ENCODE measurements around the gene AUTS2.

The AUTS2 gene

DNA sequence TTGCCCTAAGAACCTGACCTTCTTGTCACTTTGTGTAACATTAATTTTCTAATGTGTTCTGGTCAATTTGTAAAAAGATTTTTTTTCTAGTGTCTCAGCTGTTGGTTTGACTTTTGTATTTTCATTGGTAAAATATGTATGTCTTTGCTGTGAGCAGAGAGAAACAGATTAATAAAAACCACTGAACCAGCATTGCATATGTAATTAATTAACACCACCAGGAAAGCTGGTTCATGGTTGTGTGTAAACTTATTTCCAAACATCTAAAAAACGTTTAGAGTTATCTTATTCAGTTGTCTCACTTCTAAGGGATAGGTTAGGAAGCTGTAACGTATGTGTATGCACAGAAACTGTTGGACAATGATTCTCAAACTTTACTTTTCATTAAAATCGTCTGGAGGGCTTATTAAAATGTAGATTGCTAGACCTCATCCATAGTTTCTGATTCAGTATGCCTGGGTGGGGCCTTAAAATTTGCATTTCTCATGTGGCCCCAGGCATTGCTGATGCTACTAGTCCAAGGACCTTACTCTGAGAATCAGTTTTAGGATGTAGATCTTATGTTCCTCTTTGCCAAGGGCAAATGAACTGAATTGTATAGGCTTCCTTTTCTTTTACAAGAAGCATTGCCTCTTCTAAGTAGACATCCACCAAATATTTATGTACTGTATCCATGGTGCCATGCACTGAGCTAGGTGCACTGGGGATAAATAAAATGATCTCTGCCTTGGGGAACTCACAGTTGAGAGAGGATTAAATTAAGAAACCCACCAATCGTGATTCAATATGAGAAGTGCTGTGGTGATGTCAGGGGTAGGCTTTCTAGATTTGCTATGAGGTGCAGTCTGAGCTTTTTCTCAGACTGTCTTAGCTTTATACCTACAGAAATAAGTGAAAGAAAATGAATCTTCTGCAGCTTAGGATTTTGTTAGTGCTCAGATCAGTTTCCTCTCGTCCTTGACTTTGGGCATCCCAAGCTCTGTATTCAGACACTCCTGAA, 98.7 kb downstream of the AUTS2 start:
- CTCF ChIA-PET, result interaction anchor here (0.5 to 0.9 kb wide), 2 partner anchors 8 to 19 kb away, joined by 3 to 4 read pairs; no protein-coding TSS in a partner anchor
- POLR2A ChIA-PET, result no interaction called here
- DNase-seq (ENCODE audit: extremely low spot score), result no peak
- no peak for TF ChIP-seq NFRKB (IDR thresholded peaks at IDR 0.05)
- TF ChIP-seq HDGF (IDR thresholded peaks at IDR 0.05; ENCODE audit: borderline replicate concordance), result no peak
- TF ChIP-seq FOXA1 (IDR thresholded peaks at IDR 0.05), result no peak
- no peak for TF ChIP-seq L3MBTL2 (conservative IDR thresholded peaks at IDR 0.05)
- no peak for TF ChIP-seq CTBP1 (IDR thresholded peaks at IDR 0.05; ENCODE audit: borderline replicate concordance)
- no peak for TF ChIP-seq TARDBP (IDR thresholded peaks at IDR 0.05)

DNA sequence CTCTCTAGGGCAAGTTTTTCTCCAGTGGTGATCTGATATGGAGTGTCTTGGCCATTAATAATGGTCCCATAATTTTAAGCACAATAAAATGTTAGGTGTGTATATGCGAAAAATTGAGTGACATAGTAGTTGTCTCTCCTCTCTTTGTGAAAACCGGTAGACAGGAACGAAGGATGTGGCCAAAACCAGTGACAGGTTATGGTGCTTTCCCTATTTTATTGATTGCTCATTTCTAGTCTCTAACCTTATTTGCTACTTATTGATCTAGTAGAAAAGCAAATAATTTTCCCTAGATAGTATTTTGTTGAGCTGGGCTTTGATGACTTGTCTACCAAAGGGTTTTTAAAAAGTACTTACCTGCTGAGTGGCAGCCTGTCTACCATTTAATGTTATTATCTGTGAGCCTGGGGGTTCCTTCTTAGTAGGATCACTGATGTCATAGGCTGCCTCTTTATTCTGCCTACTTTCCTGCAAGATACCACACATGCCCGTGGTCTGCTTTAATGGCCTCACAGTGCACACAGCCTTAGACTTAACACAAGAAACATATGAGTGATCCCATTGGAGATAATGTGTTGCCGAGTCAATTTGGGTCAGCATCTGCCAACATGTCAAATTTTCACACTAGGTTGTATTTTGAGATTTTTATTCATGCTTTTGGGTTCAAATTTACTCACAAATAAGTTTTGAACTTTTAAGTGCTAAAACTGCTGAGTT, 100.0 kb downstream of the AUTS2 start:
- TF ChIP-seq SUZ12 (IDR thresholded peaks at IDR 0.05), result no peak
- TF ChIP-seq SP1 (IDR thresholded peaks at IDR 0.05), result no peak
- no peak for TF ChIP-seq L3MBTL2 (conservative IDR thresholded peaks at IDR 0.05)
- no peak for TF ChIP-seq BHLHE40 (IDR thresholded peaks at IDR 0.05; ENCODE audit: borderline replicate concordance)
- no peak for TF ChIP-seq ARNT (IDR thresholded peaks at IDR 0.05)
- no peak for TF ChIP-seq FOXM1 (IDR thresholded peaks at IDR 0.05; ENCODE audit: borderline replicate concordance)
- TF ChIP-seq LEF1 (IDR thresholded peaks at IDR 0.05; ENCODE audit: borderline replicate concordance), result no peak
- TF ChIP-seq ZNF384 (IDR thresholded peaks at IDR 0.05), result no peak
- no peak for TF ChIP-seq NFRKB (IDR thresholded peaks at IDR 0.05)
- TF ChIP-seq, protein P1, sequence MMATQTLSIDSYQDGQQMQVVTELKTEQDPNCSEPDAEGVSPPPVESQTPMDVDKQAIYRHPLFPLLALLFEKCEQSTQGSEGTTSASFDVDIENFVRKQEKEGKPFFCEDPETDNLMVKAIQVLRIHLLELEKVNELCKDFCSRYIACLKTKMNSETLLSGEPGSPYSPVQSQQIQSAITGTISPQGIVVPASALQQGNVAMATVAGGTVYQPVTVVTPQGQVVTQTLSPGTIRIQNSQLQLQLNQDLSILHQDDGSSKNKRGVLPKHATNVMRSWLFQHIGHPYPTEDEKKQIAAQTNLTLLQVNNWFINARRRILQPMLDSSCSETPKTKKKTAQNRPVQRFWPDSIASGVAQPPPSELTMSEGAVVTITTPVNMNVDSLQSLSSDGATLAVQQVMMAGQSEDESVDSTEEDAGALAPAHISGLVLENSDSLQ (IDR thresholded peaks at IDR 0.05), result no peak
- CTCF ChIA-PET, result interaction anchor here (0.5 kb wide), 1 partner anchor 21 kb away, joined by 3 read pairs; no protein-coding TSS in a partner anchor
- DNase-seq (ENCODE audit: extremely low spot score), result no peak
- POLR2A ChIA-PET, result no interaction called here

DNA sequence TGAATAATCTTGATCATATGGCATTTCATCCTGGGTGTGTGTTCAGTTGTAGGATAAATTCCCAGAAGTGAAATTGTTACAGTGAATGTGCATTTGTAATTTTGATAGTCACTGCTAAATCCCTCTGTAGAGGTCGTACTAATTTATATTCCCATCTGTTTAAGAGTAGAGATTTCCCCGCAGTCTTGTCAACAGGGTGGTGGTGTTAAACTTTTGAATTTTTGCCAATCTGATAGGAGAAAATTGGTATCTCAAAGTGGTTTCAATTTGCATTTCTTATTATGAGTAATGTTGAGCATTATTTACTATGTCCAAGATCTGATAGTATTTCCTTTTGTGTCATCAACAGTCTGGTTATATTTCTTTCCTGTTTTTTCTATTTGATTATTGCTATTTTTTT, 101.7 kb downstream of the AUTS2 start:
- DNase-seq (ENCODE audit: extremely low spot score), result no peak
- CTCF ChIA-PET, result interaction anchor here (0.9 kb wide), 1 partner anchor 10 kb away, joined by 3 read pairs; no protein-coding TSS in a partner anchor
- no peak for TF ChIP-seq ZNF384 (IDR thresholded peaks at IDR 0.05)
- no peak for TF ChIP-seq L3MBTL2 (conservative IDR thresholded peaks at IDR 0.05)
- no peak for TF ChIP-seq CTBP1 (IDR thresholded peaks at IDR 0.05; ENCODE audit: borderline replicate concordance)
- no peak for TF ChIP-seq FOXM1 (IDR thresholded peaks at IDR 0.05; ENCODE audit: borderline replicate concordance)
- no peak for TF ChIP-seq BHLHE40 (IDR thresholded peaks at IDR 0.05; ENCODE audit: borderline replicate concordance)
- TF ChIP-seq ARNT (IDR thresholded peaks at IDR 0.05), result no peak
- TF ChIP-seq, protein P1 (IDR thresholded peaks at IDR 0.05), result no peak
- no peak for TF ChIP-seq LEF1 (IDR thresholded peaks at IDR 0.05; ENCODE audit: borderline replicate concordance)
- TF ChIP-seq SP1 (IDR thresholded peaks at IDR 0.05), result no peak
- TF ChIP-seq TARDBP (IDR thresholded peaks at IDR 0.05), result no peak
- TF ChIP-seq FOXA1 (IDR thresholded peaks at IDR 0.05), result no peak
- no peak for TF ChIP-seq HDGF (IDR thresholded peaks at IDR 0.05; ENCODE audit: borderline replicate concordance)
- no peak for TF ChIP-seq SUZ12 (IDR thresholded peaks at IDR 0.05)
- POLR2A ChIA-PET, result interaction anchor here (1.0 kb wide), 1 partner anchor 8 kb away, joined by 3 read pairs; no protein-coding TSS in a partner anchor

DNA sequence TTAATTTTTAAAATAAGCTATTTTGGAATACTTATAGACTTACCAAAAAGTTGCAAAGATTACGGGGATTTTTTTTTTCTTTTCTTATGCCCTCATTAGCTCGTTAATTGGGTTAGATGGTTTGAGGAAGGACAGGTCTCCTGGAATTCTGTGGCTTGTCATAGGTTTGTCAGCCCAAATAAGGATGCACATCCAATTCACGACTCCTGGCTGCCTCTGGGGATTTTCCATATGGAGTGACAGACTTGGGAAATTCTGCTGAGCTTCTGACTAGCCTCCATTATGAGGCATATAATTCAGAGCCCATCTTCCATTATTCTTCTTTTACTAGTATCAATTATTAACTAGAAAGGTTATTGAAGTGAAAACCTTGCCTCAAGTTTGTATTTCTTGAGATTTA, 102.1 kb downstream of the AUTS2 start:
- no peak for DNase-seq (ENCODE audit: extremely low spot score)
- CTCF ChIA-PET, result interaction anchor here (0.9 kb wide), 1 partner anchor 9 kb away, joined by 3 read pairs; no protein-coding TSS in a partner anchor
- TF ChIP-seq SUZ12 (IDR thresholded peaks at IDR 0.05) (no peak), SP1 (IDR thresholded peaks at IDR 0.05) (no peak), HDGF (IDR thresholded peaks at IDR 0.05; ENCODE audit: borderline replicate concordance) (no peak), ELF4 (IDR thresholded peaks at IDR 0.05) (no peak), FOXK2 (IDR thresholded peaks at IDR 0.05) (no peak), NFRKB (IDR thresholded peaks at IDR 0.05) (no peak), L3MBTL2 (conservative IDR thresholded peaks at IDR 0.05) (no peak)
- POLR2A ChIA-PET, result no interaction called here

DNA sequence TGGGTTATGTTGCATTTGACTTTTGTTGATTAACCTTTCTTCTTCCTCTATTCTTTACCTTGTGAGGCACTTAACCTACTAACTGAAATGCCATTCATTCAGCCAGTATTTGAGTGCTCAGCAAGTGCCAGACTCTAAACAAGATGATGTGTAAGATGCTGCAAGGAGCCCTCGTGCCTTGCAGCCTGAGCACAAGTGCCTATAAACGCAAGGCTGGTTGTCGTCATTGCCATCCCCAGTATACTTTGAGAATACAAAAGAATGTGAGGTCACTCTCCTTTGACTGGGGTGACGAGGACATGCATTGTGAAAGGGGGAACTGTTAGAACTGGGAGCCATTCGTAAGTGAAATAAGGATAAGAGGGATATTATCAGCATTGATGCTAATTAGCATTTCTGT, 103.0 kb downstream of the AUTS2 start:
- DNase-seq (ENCODE audit: extremely low spot score), result no peak
- no peak for TF ChIP-seq ZNF384 (IDR thresholded peaks at IDR 0.05)
- TF ChIP-seq ELF4 (IDR thresholded peaks at IDR 0.05), result no peak
- no peak for TF ChIP-seq L3MBTL2 (conservative IDR thresholded peaks at IDR 0.05)
- no peak for TF ChIP-seq TARDBP (IDR thresholded peaks at IDR 0.05)
- TF ChIP-seq BHLHE40 (IDR thresholded peaks at IDR 0.05; ENCODE audit: borderline replicate concordance), result no peak
- TF ChIP-seq FOXM1 (IDR thresholded peaks at IDR 0.05; ENCODE audit: borderline replicate concordance), result no peak
- no peak for TF ChIP-seq FOXK2 (IDR thresholded peaks at IDR 0.05)
- no peak for TF ChIP-seq FOXA1 (IDR thresholded peaks at IDR 0.05)
- no peak for TF ChIP-seq LEF1 (IDR thresholded peaks at IDR 0.05; ENCODE audit: borderline replicate concordance)
- no peak for TF ChIP-seq NFRKB (IDR thresholded peaks at IDR 0.05)
- ChIA-PET CTCF (no interaction called here), POLR2A (no interaction called here)

DNA sequence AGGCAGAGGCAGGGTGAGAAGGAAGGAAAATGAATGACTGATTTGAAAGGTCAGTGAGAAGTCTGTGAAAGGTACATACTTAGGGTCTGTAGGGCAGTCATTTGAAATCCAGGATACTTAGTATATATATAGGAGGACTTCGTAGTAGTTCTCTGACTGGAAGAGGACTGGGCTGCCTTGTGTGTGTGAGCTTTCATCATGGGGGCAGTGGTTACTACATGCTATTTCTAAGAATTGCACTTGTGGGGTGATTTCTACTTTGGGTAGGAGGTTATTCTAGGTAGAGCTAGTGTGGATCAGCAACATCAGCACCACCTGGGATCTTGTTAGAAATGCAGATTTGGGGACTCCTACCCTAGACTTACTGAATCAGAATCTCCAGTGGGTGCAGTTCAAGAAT, 104.1 kb downstream of the AUTS2 start:
- CTCF ChIA-PET, result no interaction called here
- POLR2A ChIA-PET, result no interaction called here
- TF ChIP-seq TARDBP (IDR thresholded peaks at IDR 0.05) (no peak), ELF4 (IDR thresholded peaks at IDR 0.05) (no peak), L3MBTL2 (conservative IDR thresholded peaks at IDR 0.05) (no peak), FOXM1 (IDR thresholded peaks at IDR 0.05; ENCODE audit: borderline replicate concordance) (no peak), FOXA1 (IDR thresholded peaks at IDR 0.05) (no peak), LEF1 (IDR thresholded peaks at IDR 0.05; ENCODE audit: borderline replicate concordance) (no peak), NFRKB (IDR thresholded peaks at IDR 0.05) (no peak), BHLHE40 (IDR thresholded peaks at IDR 0.05; ENCODE audit: borderline replicate concordance) (no peak), SUZ12 (IDR thresholded peaks at IDR 0.05) (no peak), SP1 (IDR thresholded peaks at IDR 0.05) (no peak), CTBP1 (IDR thresholded peaks at IDR 0.05; ENCODE audit: borderline replicate concordance) (no peak), FOXK2 (IDR thresholded peaks at IDR 0.05) (no peak), ARNT (IDR thresholded peaks at IDR 0.05) (no peak), HDGF (IDR thresholded peaks at IDR 0.05; ENCODE audit: borderline replicate concordance) (no peak), ZNF384 (IDR thresholded peaks at IDR 0.05) (no peak)
- no peak for DNase-seq (ENCODE audit: extremely low spot score)
